GM12878 (cell line): Measurements from ENCODE around the gene PPP1R12B. TPM values are rescaled to one million over a fixed set of nuclear protein-coding genes. Genes with fewer than 3 reads are reported as not detected.

ENCODE experiments used
- ATAC-seq: fragments of 200-7000 bp; cut with Tn5 transposase; 3 replicates; pipeline ENCODE4 v1.9.1; 2020; ENCODE audit warnings: mild to moderate bottlenecking, moderate library complexity
- BruUV-seq: library from RNA; stranded (reverse); fragments of 400-500 nt; replicated peaks from 2 replicates; lab custom pipeline; 2021; lab: Mats Ljungman, UMichigan
- CTCF ChIA-PET: fragments of 300-600 bp; sonication (Branson Sonifier 250); formaldehyde crosslinking; extraction: SDS; loops from one replicate; lab custom pipeline; 2021; ENCODE audit warnings: inconsistent platforms; lab: Yijun Ruan, JAX
- POLR2A ChIA-PET: fragments of 350-600 bp; formaldehyde crosslinking; extraction: SDS; loops from one replicate; lab custom pipeline; 2021; ENCODE audit warnings: inconsistent platforms; lab: Charles Lee
- RAD21 ChIA-PET: fragments of 300-600 bp; sonication (Branson Sonifier 250); formaldehyde crosslinking; loops from one replicate; lab custom pipeline; 2023; ENCODE audit warnings: antibody characterized with exemption; ENCODE audit not compliant: unreplicated experiment; lab: Charles Lee
- SMC1A ChIA-PET: fragments of 300-600 bp; sonication (Branson Sonifier 250); formaldehyde crosslinking; loops from one replicate; lab custom pipeline; 2023; ENCODE audit not compliant: unreplicated experiment, uncharacterized antibody; lab: Charles Lee
- DNase-seq: peaks from one replicate; pipeline ENCODE4 v3.0.0-alpha.2; 2011; ENCODE audit warnings: low read depth, low spot score
- FAIRE-seq: peaks from 3 replicates; lab custom pipeline; 2011; peaks lifted over from hg19 to GRCh38; lab: Jason Lieb, UNC
- H2AFZ ChIP-seq: 2 replicates; pipeline ENCODE4 v1.6.0; 2011; ENCODE audit warnings: low read depth, low read length, control low read depth; ENCODE audit not compliant: control insufficient read depth
- H3K27ac ChIP-seq: 2 replicates; pipeline ENCODE4 v1.5.1; 2011; ENCODE audit warnings: control low read depth; ENCODE audit not compliant: control insufficient read depth, insufficient read depth
- H3K27me3 ChIP-seq, 2 experiments: replicated peaks in 1 of 2; 2 replicates each; pipeline versions ENCODE4 v1.6.0 to v1.6.1; 2011; ENCODE audit warnings: low read length in 1 of 2; ENCODE audit not compliant: control insufficient read depth in 2 of 2, insufficient read depth in 2 of 2
- H3K36me3 ChIP-seq, 2 experiments: 2 replicates each; pipeline ENCODE4 v1.5.1; 2011; ENCODE audit warnings: low read length in 1 of 2; ENCODE audit not compliant: control insufficient read depth in 2 of 2, insufficient read depth in 2 of 2
- H3K4me1 ChIP-seq: 2 replicates; pipeline ENCODE4 v1.6.1; 2011; ENCODE audit warnings: mild to moderate bottlenecking, low read length, moderate library complexity, mixed read lengths; ENCODE audit not compliant: control insufficient read depth, insufficient read depth
- H3K4me2 ChIP-seq: 2 replicates; pipeline ENCODE4 v1.6.0; 2011; ENCODE audit warnings: control low read depth; ENCODE audit not compliant: control insufficient read depth, insufficient read depth
- H3K4me3 ChIP-seq: fragments of 200-600 bp; sonication (generic); 2 replicates; pipeline ENCODE4 v1.5.1; 2016
- H3K79me2 ChIP-seq: 2 replicates; pipeline ENCODE4 v1.6.0; 2011; ENCODE audit warnings: low read length; ENCODE audit not compliant: control insufficient read depth, insufficient read depth
- H3K9ac ChIP-seq: 2 replicates; pipeline ENCODE4 v1.8.0; 2011; ENCODE audit warnings: low read length, control low read depth, mixed read lengths; ENCODE audit not compliant: control insufficient read depth, insufficient read depth
- H3K9me3 ChIP-seq: replicated peaks from 3 replicates; pipeline ENCODE4 v1.5.1; 2011; ENCODE audit warnings: mild to moderate bottlenecking, low read length; ENCODE audit not compliant: control insufficient read depth, insufficient read depth
- H4K20me1 ChIP-seq: 2 replicates; pipeline ENCODE4 v1.6.0; 2011; ENCODE audit not compliant: control insufficient read depth, insufficient read depth
- CHD4 ChIP-seq: fragments of 200-600 bp; sonication (generic); IDR thresholded peaks from 2 replicates; pipeline ENCODE4 v1.6.1; 2016; ENCODE audit warnings: mild to moderate bottlenecking
- EED ChIP-seq: sonication (generic); IDR thresholded peaks from 2 replicates; pipeline ENCODE4 v1.6.1; 2016; ENCODE audit warnings: antibody characterized with exemption, low read depth
- IRF4 ChIP-seq: IDR thresholded peaks from 2 replicates; pipeline ENCODE4 v1.6.1; 2011; ENCODE audit warnings: low read depth, low read length
- NKRF ChIP-seq: fragments of 450-650 bp; conservative IDR thresholded peaks from 2 replicates; pipeline ENCODE4 v1.6.1; 2017; ENCODE audit warnings: mild to moderate bottlenecking, moderate library complexity
- POLR2A ChIP-seq: IDR thresholded peaks from 2 replicates; pipeline ENCODE4 v1.6.1; 2011; ENCODE audit warnings: low read depth, mild to moderate bottlenecking, low read length
- RFX5 ChIP-seq: IDR thresholded peaks from 2 replicates; pipeline ENCODE4 v1.6.1; 2011; ENCODE audit warnings: low read depth, low read length, improper control_type of control experiment
- WGBS: methylation state at CpG from one replicate; pipeline ENCODE4 v1.1.6; 2016; ENCODE audit warnings: low lambda C conversion rate; ENCODE audit not compliant: insufficient replicate concordance, insufficient coverage; ENCODE audit errors: missing lambda C conversion rate; 5-methylcytosine and 5-hydroxymethylcytosine counted together
- in situ Hi-C: fragments of 300-500 bp; cut with MboI; formaldehyde crosslinking; loops from 9 replicates; pipeline ENCODE4 v1.14.3; 2018; ENCODE audit warnings: mixed read lengths
- intact Hi-C: fragments of 100-400 bp; cut with micrococcal nuclease; formaldehyde crosslinking; loops from one replicate; pipeline ENCODE4 v1.14.2; 2022; ENCODE audit not compliant: unreplicated experiment
- polyA plus RNA-seq, 11 experiments: library from polyadenylated mRNA; depleted of rRNA in 4 of 11; unstranded in 6 of 11; stranded (reverse) in 5 of 11; fragments of >200 nt; fragmentation: Nextera tagmentation in 4 of 11; fragmentation: Illumina TruSeq in 1 of 11; extraction: Ambion mirVana in 4 of 11; extraction: Trizol in 1 of 11; gene quantifications; 1 replicate in 1 of 11; 2 replicates in 10 of 11; pipeline versions ENCODE4 v1.2.1 to v1.2.3, GENCODE V29; 2011 to 2016; ENCODE audit warnings: inconsistent platforms in 2 of 11, missing spikeins in 2 of 11, low read depth in 1 of 11
- total RNA-seq, 4 experiments: library from RNA; depleted of rRNA in 3 of 4; stranded (reverse); fragments of >200 nt in 3 of 4; fragmentation: Illumina TruSeq in 1 of 4; extraction: Trizol in 1 of 4; gene quantifications; 2 replicates each; pipeline versions ENCODE4 v1.2.1 to v1.2.3, GENCODE V29; 2013 to 2021
- TF ChIP-seq, protein P1 (sequence below): fragments of 150-350 bp; IDR thresholded peaks from 2 replicates; pipeline ENCODE4 v1.6.1; 2014; ENCODE audit warnings: mild to moderate bottlenecking, low read depth, low read length
- TF ChIP-seq, protein P2 (sequence below): fragments of 450-650 bp; IDR thresholded peaks from 2 replicates; pipeline ENCODE4 v1.6.1; 2016; ENCODE audit warnings: mild to moderate bottlenecking, moderate library complexity, borderline replicate concordance
- TF ChIP-seq, protein P3 (sequence below): IDR thresholded peaks from 2 replicates; pipeline ENCODE4 v1.6.1; 2011; ENCODE audit warnings: low read depth, low read length, improper control_type of control experiment, borderline replicate concordance

The PPP1R12B gene
- total and polyA plus RNA-seq, 10 of the 15 experiments (the other 5 are each of a cell fraction or from before 2014, with no cell fraction given) = 0.29 to 9.4 (median 4.7) TPM

DNA sequence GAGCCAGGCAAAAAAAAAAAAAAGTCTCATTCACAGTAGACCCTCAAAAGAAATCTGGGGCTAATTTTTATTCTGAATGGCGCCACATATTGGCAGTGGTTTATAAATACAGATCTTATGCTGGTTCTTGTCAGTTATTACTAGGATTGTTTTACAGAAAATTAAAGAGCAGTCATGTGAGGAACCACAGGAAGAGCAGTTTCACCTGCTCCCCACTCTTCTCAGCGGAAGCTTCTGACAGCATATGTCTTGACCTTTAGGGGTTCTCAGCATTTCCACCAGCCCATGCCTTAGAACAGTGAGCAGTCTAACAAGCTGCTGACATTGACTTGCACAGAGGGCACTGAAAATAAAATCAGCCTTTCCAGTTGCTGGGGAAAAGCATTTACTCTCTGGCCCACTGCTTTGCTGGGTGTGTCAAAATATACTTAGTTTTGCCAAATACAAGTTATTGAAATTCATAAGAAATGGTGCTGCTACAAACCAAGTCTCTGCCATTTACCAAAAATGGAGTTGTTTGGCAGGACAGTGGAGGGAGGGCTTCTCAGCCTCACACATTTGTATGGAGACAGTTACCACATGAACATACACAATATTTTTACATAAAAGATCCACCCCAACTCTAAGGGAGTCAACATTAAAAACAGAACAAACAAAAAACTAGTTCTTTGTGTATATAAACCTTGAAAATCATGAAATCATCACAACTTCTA is 217.5 kb downstream of the PPP1R12B start (continued):
- TF ChIP-seq, protein P1, sequence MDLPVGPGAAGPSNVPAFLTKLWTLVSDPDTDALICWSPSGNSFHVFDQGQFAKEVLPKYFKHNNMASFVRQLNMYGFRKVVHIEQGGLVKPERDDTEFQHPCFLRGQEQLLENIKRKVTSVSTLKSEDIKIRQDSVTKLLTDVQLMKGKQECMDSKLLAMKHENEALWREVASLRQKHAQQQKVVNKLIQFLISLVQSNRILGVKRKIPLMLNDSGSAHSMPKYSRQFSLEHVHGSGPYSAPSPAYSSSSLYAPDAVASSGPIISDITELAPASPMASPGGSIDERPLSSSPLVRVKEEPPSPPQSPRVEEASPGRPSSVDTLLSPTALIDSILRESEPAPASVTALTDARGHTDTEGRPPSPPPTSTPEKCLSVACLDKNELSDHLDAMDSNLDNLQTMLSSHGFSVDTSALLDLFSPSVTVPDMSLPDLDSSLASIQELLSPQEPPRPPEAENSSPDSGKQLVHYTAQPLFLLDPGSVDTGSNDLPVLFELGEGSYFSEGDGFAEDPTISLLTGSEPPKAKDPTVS = no peak

DNA sequence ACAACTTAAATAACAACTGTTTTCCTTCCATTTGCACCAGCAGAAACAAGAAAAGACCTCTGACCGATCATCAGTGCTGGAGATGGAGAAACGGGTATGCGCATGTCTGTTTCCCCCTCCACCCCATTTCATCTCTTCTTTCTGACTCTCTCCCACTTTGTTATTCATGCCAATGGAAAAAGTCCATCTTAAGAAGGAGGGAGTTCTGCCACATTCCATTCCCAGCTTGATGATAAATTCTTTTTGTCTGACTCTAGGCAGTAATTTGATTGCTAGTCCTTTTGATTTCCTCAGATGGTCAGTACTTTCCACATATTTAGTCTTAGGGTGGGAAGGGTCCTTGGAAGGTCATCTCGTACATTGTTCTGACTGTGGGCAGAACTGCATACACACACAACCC is 219.2 kb downstream of the PPP1R12B start:
- no peak overlapping the region for H3K9ac ChIP-seq
- no peak overlapping the region for H2AFZ ChIP-seq
- ATAC-seq (no peak), FAIRE-seq (no peak), DNase-seq (no peak)
- SMC1A ChIA-PET = interaction anchor here (0.6 to 9.8 kb wide), 3 partner anchors 8 to 64 kb away, joined by 3 to 173 read pairs (median 6); no protein-coding TSS in a partner anchor
- no peak overlapping the region for H3K27ac ChIP-seq
- no peaks in the 10 kb centered on the region for H3K9me3 ChIP-seq
- no peaks in the 10 kb centered on the region for H4K20me1 ChIP-seq
- intact Hi-C loops = loop anchor here (2.0 to 5.0 kb wide), 2 partner anchors 35 to 225 kb away; partner anchors contain the start of gene UBE2T
- CTCF ChIA-PET = interaction anchor here (0.9 to 9.9 kb wide), 4 partner anchors 50 to 224 kb away, joined by 3 to 189 read pairs (median 7); no protein-coding TSS in a partner anchor
- no peak overlapping the region for H3K4me3 ChIP-seq
- H3K4me2 ChIP-seq = no peak overlapping the region
- no peaks in the 10 kb centered on the region; a peak in 2 of 4 replicates for H3K36me3 ChIP-seq
- in situ Hi-C loops = no loop called here
- WGBS = 100% methylated on average over 4 of the region's 4 CpGs
- H3K79me2 ChIP-seq = no peaks in the 10 kb centered on the region
- peaks cover 33% of the 10 kb centered on the region for H3K4me1 ChIP-seq
- no TSS peak for BruUV-seq
- H3K27me3 ChIP-seq = no peaks in the 10 kb centered on the region
- RAD21 ChIA-PET = interaction anchor here (0.9 to 1.1 kb wide), 2 partner anchors 64 to 66 kb away, joined by 3 to 5 read pairs; no protein-coding TSS in a partner anchor
- POLR2A ChIA-PET = interaction anchor here (0.6 kb wide), 2 partner anchors 12 to 250 kb away, joined by 3 to 4 read pairs; no protein-coding TSS in a partner anchor
- TF ChIP-seq RFX5 (no peak), POLR2A (no peak), IRF4 (no peak), CHD4 (no peak), NKRF (no peak), EED (no peak)
- TF ChIP-seq, protein P2, sequence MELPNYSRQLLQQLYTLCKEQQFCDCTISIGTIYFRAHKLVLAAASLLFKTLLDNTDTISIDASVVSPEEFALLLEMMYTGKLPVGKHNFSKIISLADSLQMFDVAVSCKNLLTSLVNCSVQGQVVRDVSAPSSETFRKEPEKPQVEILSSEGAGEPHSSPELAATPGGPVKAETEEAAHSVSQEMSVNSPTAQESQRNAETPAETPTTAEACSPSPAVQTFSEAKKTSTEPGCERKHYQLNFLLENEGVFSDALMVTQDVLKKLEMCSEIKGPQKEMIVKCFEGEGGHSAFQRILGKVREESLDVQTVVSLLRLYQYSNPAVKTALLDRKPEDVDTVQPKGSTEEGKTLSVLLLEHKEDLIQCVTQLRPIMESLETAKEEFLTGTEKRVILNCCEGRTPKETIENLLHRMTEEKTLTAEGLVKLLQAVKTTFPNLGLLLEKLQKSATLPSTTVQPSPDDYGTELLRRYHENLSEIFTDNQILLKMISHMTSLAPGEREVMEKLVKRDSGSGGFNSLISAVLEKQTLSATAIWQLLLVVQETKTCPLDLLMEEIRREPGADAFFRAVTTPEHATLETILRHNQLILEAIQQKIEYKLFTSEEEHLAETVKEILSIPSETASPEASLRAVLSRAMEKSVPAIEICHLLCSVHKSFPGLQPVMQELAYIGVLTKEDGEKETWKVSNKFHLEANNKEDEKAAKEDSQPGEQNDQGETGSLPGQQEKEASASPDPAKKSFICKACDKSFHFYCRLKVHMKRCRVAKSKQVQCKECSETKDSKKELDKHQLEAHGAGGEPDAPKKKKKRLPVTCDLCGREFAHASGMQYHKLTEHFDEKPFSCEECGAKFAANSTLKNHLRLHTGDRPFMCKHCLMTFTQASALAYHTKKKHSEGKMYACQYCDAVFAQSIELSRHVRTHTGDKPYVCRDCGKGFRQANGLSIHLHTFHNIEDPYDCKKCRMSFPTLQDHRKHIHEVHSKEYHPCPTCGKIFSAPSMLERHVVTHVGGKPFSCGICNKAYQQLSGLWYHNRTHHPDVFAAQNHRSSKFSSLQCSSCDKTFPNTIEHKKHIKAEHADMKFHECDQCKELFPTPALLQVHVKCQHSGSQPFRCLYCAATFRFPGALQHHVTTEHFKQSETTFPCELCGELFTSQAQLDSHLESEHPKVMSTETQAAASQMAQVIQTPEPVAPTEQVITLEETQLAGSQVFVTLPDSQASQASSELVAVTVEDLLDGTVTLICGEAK = no peak
- TF ChIP-seq, protein P3, sequence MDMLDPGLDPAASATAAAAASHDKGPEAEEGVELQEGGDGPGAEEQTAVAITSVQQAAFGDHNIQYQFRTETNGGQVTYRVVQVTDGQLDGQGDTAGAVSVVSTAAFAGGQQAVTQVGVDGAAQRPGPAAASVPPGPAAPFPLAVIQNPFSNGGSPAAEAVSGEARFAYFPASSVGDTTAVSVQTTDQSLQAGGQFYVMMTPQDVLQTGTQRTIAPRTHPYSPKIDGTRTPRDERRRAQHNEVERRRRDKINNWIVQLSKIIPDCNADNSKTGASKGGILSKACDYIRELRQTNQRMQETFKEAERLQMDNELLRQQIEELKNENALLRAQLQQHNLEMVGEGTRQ = no peak
